GM12875 (cell line): ENCODE results near the gene BLCAP.

Experiments used
- H3K4me3 ChIP-seq: one replicate; pipeline ENCODE4 v1.5.1; 2011; ENCODE audit warnings: low read depth, low read length, control low read depth
- TF ChIP-seq, protein P1 (sequence below): IDR thresholded peaks from 2 replicates; pipeline ENCODE4 v1.5.1; 2011; ENCODE audit warnings: low read depth, mild to moderate bottlenecking, control low read depth, inconsistent platforms, low read length, moderate library complexity, borderline replicate concordance; ENCODE audit not compliant: insufficient read depth

BLCAP gene

GRCh38 chr20:37518059-37518458 lies 9.6 kb downstream of the BLCAP start:
- no peak overlapping the region for H3K4me3 ChIP-seq
- TF ChIP-seq, protein P1, sequence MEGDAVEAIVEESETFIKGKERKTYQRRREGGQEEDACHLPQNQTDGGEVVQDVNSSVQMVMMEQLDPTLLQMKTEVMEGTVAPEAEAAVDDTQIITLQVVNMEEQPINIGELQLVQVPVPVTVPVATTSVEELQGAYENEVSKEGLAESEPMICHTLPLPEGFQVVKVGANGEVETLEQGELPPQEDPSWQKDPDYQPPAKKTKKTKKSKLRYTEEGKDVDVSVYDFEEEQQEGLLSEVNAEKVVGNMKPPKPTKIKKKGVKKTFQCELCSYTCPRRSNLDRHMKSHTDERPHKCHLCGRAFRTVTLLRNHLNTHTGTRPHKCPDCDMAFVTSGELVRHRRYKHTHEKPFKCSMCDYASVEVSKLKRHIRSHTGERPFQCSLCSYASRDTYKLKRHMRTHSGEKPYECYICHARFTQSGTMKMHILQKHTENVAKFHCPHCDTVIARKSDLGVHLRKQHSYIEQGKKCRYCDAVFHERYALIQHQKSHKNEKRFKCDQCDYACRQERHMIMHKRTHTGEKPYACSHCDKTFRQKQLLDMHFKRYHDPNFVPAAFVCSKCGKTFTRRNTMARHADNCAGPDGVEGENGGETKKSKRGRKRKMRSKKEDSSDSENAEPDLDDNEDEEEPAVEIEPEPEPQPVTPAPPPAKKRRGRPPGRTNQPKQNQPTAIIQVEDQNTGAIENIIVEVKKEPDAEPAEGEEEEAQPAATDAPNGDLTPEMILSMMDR: no peak

DNA sequence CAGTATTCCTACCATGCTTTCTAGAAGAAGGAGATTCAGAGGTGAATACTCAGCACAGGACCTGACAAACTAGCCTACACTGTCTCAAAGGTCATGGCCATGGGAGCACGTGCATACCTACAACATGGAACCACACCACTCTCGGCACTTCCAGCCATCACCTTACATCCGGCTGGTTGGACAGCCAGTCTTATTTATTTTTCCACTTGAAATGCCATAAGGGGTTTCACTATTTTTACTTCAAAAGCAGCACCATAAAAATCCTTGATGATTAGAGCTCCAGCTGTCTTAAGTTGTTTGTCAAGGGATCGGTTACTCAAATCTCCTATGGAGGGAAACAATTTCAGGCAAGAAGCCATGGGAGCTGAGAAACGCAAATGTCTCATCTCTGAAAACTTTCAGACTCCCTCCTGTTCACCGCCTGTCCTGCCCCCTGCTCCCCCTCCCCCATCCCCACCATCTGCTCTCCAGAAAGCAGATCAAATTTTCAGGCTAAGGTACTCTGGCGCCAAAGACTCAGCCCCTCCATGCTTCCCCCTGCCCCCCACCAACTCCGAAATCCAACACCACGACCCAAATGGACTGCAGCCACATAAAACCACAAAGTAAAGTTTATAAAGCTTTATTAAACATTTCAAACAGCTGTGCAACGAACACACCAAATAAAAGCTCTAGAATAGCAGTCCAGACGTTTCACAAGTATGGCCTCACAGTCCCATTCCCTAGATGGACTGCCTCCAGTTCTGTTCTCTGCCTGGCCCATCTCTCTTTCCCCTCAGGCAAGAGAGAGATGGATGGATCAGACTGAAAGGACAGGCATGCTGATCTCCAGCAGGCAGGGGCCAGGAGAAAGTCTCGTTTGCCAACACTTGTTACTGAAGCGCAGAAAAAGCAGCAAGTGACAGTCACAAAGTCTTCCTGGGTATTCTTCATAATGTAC lies 10.6 kb downstream of the BLCAP start:
- TF ChIP-seq, protein P1: no peak

GRCh38 chr20:37515876-37516275 lies 11.8 kb downstream of the BLCAP start:
- H3K4me3 ChIP-seq: no peak overlapping the region
- TF ChIP-seq, protein P1: no peak

More for the DNA sequence above, 10.6 kb downstream of the BLCAP start:
- H3K4me3 ChIP-seq: no peak overlapping the region

DNA sequence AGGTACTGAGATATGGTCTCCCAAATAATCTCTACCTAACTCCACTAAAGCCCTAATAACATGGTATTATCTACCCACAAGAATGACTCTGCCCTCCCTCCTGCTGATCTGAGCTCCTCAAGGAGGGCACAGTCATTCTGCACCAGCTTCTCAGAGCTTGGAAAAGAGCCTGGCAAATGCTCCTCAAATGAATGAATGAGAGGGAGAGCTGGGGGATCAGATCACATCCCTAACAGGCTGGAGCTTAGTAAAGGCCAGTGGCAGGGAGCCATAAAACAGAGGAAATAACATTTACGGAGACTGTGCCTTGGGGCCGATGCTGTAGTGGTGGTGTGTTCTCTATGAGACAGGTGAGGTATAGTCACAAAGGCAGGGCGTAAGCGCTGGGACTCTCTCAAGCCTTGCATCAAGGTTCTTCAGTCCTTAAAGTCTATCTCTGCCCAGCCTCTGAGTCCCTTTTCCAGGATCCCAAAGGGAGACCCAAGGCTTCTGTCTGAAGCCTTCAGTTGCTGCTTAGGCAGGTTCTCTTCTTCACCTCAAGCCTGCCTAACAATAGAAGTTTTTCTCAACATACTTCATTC lies 13.8 kb downstream of the BLCAP start:
- TF ChIP-seq, protein P1: no peak
- H3K4me3 ChIP-seq: no peak overlapping the region

DNA sequence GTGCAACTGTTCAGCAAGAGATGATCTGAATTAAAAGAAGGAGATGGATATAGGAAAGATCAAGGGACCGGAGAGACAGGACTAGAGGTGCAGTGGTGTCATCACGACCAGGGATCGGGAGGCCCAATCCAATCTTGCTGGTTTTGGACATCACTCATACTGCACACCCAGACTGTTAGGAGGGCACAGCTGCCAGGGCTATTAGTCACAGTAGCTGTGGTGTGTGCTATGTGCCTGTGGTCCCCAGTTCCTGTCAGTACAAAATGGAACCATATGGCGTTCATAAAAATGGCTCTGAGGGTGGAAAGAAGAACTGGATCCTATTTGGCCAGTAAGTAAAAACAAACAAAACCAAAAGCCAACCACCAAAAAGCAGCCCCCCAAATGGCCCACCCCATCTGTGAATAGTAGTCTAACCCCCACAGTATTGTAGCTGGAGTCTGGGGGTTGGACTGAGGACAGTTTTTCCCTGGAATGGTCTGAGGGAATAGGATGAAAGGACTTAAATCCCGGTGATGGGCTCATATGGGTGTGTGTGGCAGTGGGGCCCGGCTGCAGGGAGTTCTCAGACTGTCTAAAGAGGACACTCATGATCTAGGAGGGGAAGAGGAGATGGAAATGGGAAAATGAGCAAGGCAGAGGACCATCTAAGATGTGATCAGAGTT lies 15.9 kb downstream of the BLCAP start:
- H3K4me3 ChIP-seq: no peak overlapping the region
- TF ChIP-seq, protein P1: no peak

DNA sequence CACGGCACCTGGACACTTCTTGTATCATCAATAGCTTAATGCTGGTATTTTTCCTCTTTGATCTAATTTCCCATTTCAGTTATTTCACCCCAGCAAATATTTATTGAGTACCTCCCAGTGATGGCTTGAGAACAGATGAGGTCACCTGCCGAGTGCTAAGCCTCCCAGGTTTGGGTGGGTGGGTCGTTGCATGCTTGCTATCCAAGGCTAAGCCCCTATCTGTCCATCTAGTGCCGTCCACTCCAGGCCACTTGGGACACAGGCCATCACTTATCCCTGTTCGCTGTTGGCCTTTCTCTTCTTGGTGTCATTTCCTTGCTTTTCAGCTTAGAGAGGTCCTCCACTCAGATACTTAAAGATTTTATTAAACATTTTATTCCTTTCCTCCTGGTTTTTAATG lies 17.4 kb downstream of the BLCAP start:
- H3K4me3 ChIP-seq: no peak overlapping the region
- TF ChIP-seq, protein P1: no peak
